Cardiac fibroblast (primary cell): ENCODE results near the gene ALPI.

Experiments
- DNase-seq, 2 donors: peaks; one replicate each; pipeline versions ENCODE4 v3.0.0 to v3.0.0-alpha.2; 2010; ENCODE audit warnings: low read depth in 2 of 2
- H3K4me3 ChIP-seq, 2 donors: replicated peaks in 1 of 2; 1 replicate in 1 of 2; 2 replicates in 1 of 2; pipeline ENCODE4 v1.5.1; 2011; ENCODE audit warnings: low read depth in 2 of 2, low read length in 2 of 2, mild to moderate bottlenecking in 2 of 2, moderate library complexity in 1 of 2
- CTCF ChIP-seq: IDR thresholded peaks from one replicate; pipeline ENCODE4 v1.5.1; 2011; ENCODE audit warnings: low read depth, mild to moderate bottlenecking, low read length, inconsistent platforms

Gene ALPI

GRCh38 chr2:232478571-232479340, 22.8 kb downstream of the ALPI start:
- no peak for DNase-seq
- H3K4me3 ChIP-seq, result no peak overlapping the region
- no peak for TF ChIP-seq CTCF

- TF ChIP-seq CTCF, result no peak
- no peak overlapping the region for H3K4me3 ChIP-seq
- no peak for DNase-seq
Observed at GRCh38 chr2:232479341-232480200, 23.6 kb downstream of the ALPI start.

- TF ChIP-seq CTCF, result no peak
- H3K4me3 ChIP-seq, result no peak overlapping the region
- no peak for DNase-seq
Observed at GRCh38 chr2:232480201-232481190, 24.5 kb downstream of the ALPI start.

- DNase-seq, result no peak
- TF ChIP-seq CTCF, result no peak
Observed at GRCh38 chr2:232481322-232482140, 25.6 kb downstream of the ALPI start.

GRCh38 chr2:232482301-232483238, 26.6 kb downstream of the ALPI start:
- no peak for DNase-seq
- no peak overlapping the region for H3K4me3 ChIP-seq
- no peak for TF ChIP-seq CTCF

More at GRCh38 chr2:232481322-232482140, 25.6 kb downstream of the ALPI start:
- no peak overlapping the region for H3K4me3 ChIP-seq
